Smooth muscle cell (in vitro differentiated cells): Measurements from ENCODE around the gene NEK7. TPM values are rescaled to one million over a fixed set of nuclear protein-coding genes. Genes with fewer than 3 reads are reported as not detected.
A peak's percentile ranks its signal among the peaks of the same experiment; 100 is the strongest.
"Not testable (repeated sequence)": the region's sequence is repeated elsewhere in the genome, so short reads cannot be mapped to it uniquely, and the experiment has no call there.

Experiments used
- DNase-seq: peaks from one replicate; lab custom pipeline; 2025; ENCODE audit not compliant: unreplicated experiment; lab: John Stamatoyannopoulos, UW
- H2AFZ ChIP-seq: fragments of 200-600 bp; sonication (generic); 2 replicates; pipeline ENCODE4 v1.6.0; 2016; ENCODE audit warnings: antibody characterized with exemption, low read depth, mild to moderate bottlenecking
- H3F3A ChIP-seq: fragments of 200-600 bp; sonication (generic); 2 replicates; pipeline ENCODE4 v1.6.0; 2017; ENCODE audit warnings: antibody characterized with exemption, low read depth
- H3K27ac ChIP-seq: fragments of 200-600 bp; sonication (generic); 2 replicates; pipeline ENCODE4 v1.5.1; 2016; ENCODE audit warnings: low read depth, mild to moderate bottlenecking
- H3K27me3 ChIP-seq: fragments of 200-600 bp; sonication (generic); 2 replicates; pipeline ENCODE4 v1.6.1; 2016; ENCODE audit warnings: low read depth, mild to moderate bottlenecking
- H3K36me3 ChIP-seq: fragments of 200-600 bp; sonication (generic); 2 replicates; pipeline ENCODE4 v1.5.1; 2016; ENCODE audit warnings: low read depth
- H3K4me1 ChIP-seq: fragments of 200-600 bp; sonication (generic); 2 replicates; pipeline ENCODE4 v1.5.1; 2016; ENCODE audit warnings: low read depth
- H3K4me2 ChIP-seq: fragments of 200-600 bp; sonication (generic); 2 replicates; pipeline ENCODE4 v1.6.0; 2016; ENCODE audit warnings: mild to moderate bottlenecking
- H3K4me3 ChIP-seq: fragments of 200-600 bp; sonication (generic); 2 replicates; pipeline ENCODE4 v1.5.1; 2016; ENCODE audit warnings: mild to moderate bottlenecking
- H3K79me2 ChIP-seq: fragments of 200-600 bp; sonication (generic); 2 replicates; pipeline ENCODE4 v1.6.0; 2016; ENCODE audit warnings: low read depth, mild to moderate bottlenecking
- H3K9ac ChIP-seq: fragments of 200-600 bp; sonication (generic); 2 replicates; pipeline ENCODE4 v1.6.0; 2016; ENCODE audit warnings: low read depth
- H3K9me3 ChIP-seq: fragments of 200-600 bp; sonication (generic); replicated peaks from 2 replicates; pipeline ENCODE4 v1.5.1; 2016; ENCODE audit warnings: low read depth
- H4K20me1 ChIP-seq: fragments of 200-600 bp; sonication (generic); 2 replicates; pipeline ENCODE4 v1.6.0; 2016; ENCODE audit warnings: low read depth
- WGBS: methylation state at CpG from one replicate; pipeline ENCODE4 v1.1.7; 2016; ENCODE audit warnings: low lambda C conversion rate; 5-methylcytosine and 5-hydroxymethylcytosine counted together
- polyA plus RNA-seq: library from polyadenylated mRNA; unstranded; fragments of >200 nt; fragmentation: Nextera tagmentation; extraction: Ambion mirVana; gene quantifications from 2 replicates; pipeline ENCODE4 v1.2.1, GENCODE V29; 2016
- total RNA-seq: library from RNA; depleted of rRNA; stranded (reverse); fragments of >200 nt; gene quantifications from 2 replicates; pipeline ENCODE4 v1.2.3, GENCODE V29; 2014
- TF ChIP-seq, protein P1 (sequence below): fragments of 200-600 bp; sonication (generic); IDR thresholded peaks from 2 replicates; pipeline ENCODE4 v1.5.1; 2017; ENCODE audit warnings: borderline replicate concordance, mild to moderate bottlenecking, antibody characterized with exemption; ENCODE audit not compliant: insufficient read depth, poor library complexity, severe bottlenecking

Gene NEK7
- total and polyA plus RNA-seq, 2 experiments from 2014 or later: 26.1 to 141 TPM

DNA sequence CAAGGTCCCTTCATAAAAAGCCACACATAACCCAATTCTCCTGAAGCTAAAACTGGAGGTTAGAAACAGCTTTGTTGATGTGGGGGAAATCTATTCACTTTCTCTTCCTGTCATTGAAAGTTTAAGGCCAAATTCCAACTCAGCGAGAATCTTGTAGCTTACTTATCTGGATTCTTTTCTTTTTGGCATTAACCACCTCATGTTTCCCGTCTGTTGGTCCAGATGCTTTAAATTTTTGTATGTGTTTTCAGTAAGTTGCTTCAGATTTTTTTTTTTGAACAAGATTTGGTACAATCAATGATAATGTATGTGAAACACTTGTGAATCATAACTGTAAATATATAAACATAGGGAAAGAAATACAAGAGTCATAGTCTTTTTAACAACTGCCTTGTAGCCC is 33.7 kb upstream of the NEK7 start:
- no peak overlapping the region for H3K4me3 ChIP-seq
- DNase-seq: no peak
- TF ChIP-seq, protein P1, sequence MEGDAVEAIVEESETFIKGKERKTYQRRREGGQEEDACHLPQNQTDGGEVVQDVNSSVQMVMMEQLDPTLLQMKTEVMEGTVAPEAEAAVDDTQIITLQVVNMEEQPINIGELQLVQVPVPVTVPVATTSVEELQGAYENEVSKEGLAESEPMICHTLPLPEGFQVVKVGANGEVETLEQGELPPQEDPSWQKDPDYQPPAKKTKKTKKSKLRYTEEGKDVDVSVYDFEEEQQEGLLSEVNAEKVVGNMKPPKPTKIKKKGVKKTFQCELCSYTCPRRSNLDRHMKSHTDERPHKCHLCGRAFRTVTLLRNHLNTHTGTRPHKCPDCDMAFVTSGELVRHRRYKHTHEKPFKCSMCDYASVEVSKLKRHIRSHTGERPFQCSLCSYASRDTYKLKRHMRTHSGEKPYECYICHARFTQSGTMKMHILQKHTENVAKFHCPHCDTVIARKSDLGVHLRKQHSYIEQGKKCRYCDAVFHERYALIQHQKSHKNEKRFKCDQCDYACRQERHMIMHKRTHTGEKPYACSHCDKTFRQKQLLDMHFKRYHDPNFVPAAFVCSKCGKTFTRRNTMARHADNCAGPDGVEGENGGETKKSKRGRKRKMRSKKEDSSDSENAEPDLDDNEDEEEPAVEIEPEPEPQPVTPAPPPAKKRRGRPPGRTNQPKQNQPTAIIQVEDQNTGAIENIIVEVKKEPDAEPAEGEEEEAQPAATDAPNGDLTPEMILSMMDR: no peak
- H3K9me3 ChIP-seq: no peaks in the 10 kb centered on the region
- H3F3A ChIP-seq: peaks cover 3% of the 10 kb centered on the region
- peak overlapping the region; percentile 95 for H3K27ac ChIP-seq
- peak overlapping the region; percentile 47 for H2AFZ ChIP-seq
- no peaks in the 10 kb centered on the region for H3K27me3 ChIP-seq
- H3K9ac ChIP-seq: no peak overlapping the region
- peak overlapping the region; percentile 58 for H3K4me2 ChIP-seq
- H3K4me1 ChIP-seq: no peaks in the 10 kb centered on the region
- no peaks in the 10 kb centered on the region for H3K36me3 ChIP-seq
- H4K20me1 ChIP-seq: no peaks in the 10 kb centered on the region
- WGBS: 6% methylated on average over 2 of the region's 2 CpGs
- no peaks in the 10 kb centered on the region for H3K79me2 ChIP-seq

DNA sequence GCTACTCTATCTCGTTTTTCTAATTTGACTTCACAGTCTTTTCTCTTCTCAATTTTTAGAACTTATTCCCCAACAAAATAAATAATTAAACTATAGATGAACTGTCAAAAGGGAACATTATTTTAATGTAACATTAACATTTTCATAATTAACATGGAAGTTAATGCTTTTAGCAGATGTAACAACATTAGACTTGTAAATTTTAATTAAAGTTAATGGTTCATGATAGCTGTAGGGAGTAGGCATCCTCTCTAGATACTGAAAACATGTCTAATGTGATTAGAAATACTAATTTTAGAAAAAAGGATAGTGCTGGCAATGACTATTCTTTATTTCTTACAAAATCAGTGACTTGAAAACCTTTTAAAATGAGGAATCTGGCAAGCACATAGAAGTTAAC is 32.1 kb upstream of the NEK7 start:
- Histone ChIP-seq H3K27me3 (no peaks in the 10 kb centered on the region), H3K4me1 (no peaks in the 10 kb centered on the region), H3K27ac (no peak overlapping the region), H3K36me3 (no peaks in the 10 kb centered on the region), H3K4me2 (no peak overlapping the region), H2AFZ (peak overlapping the region; percentile 29), H3K4me3 (no peak overlapping the region), H3F3A (peaks cover 3% of the 10 kb centered on the region), H3K79me2 (no peaks in the 10 kb centered on the region), H3K9ac (no peak overlapping the region), H4K20me1 (no peaks in the 10 kb centered on the region), H3K9me3 (no peaks in the 10 kb centered on the region)
- TF ChIP-seq, protein P1: no peak
- WGBS: 96% methylated on average over 1 of the region's 1 CpG
- no peak for DNase-seq

DNA sequence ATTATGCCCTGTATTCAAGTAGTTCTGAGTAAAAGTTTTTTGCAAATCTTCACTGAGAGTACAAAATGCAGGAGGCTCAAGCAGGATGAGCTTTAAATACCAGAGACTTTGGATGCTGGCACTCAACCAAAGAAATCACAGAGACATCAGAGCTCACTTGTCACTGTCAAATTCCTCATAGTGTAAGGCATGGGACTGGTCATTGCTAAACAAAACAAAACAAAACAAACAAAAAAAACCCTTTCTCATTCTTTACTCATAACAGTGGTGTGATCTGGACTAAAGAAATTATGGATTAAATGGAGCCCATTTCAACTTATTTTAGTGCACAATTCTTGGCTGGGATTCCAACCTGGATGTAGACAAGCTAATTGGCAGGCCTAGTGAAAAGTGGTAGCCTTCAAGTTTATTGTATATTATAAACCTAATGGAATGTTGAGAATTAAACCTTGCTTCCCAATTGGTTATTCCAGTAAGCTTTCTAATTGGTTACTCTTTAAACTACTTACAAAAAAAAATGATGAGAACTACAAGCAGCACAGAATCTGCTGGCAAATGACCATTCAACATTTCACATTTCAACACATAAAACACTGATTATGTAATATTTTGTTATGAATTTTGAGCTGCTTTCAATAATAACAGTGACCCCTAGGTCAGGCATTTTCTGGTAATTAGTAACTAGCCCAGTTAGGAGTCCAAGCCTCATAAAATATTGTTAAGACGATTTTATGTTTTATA is 30.6 kb upstream of the NEK7 start:
- H3K4me3 ChIP-seq: no peak overlapping the region
- no peaks in the 10 kb centered on the region for H3K9me3 ChIP-seq
- H3K27ac ChIP-seq: peak overlapping the region; percentile 9
- H3K4me2 ChIP-seq: peak overlapping the region; percentile 22
- H2AFZ ChIP-seq: peak overlapping the region; percentile 57
- peaks cover 3% of the 10 kb centered on the region for H3F3A ChIP-seq
- H3K36me3 ChIP-seq: no peaks in the 10 kb centered on the region
- DNase-seq: no peak
- H3K79me2 ChIP-seq: no peaks in the 10 kb centered on the region
- 93% methylated on average over 1 of the region's 1 CpG for WGBS
- TF ChIP-seq, protein P1: no peak
- H3K4me1 ChIP-seq: no peaks in the 10 kb centered on the region
- H3K27me3 ChIP-seq: no peaks in the 10 kb centered on the region
- no peak overlapping the region for H3K9ac ChIP-seq
- H4K20me1 ChIP-seq: no peaks in the 10 kb centered on the region

DNA sequence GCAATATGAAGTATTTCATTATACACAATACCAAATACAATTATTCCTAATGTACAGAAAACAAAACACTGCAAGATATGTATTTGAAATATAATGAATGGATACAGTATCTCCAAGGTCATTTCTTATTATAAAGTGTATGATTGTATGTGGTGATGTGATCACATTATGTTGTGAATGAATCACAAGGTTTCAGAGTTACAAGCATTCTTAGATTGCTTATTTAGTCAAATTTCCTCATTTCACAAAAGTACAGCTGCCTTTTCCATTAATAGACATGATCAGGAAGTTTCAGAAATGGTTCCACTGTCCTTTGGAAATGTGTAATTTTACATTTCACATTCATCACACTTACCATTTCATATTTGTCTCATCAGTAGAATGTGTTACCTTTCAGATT is 28.3 kb upstream of the NEK7 start:
- no peak overlapping the region for H3K4me3 ChIP-seq
- no peaks in the 10 kb centered on the region for H4K20me1 ChIP-seq
- DNase-seq: no peak
- H3K4me2 ChIP-seq: no peak overlapping the region
- H3K27ac ChIP-seq: no peak overlapping the region
- H3K9me3 ChIP-seq: no peaks in the 10 kb centered on the region
- TF ChIP-seq, protein P1: no peak
- no peaks in the 10 kb centered on the region for H3K27me3 ChIP-seq
- no peaks in the 10 kb centered on the region for H3K4me1 ChIP-seq
- H3F3A ChIP-seq: no peaks in the 10 kb centered on the region
- H3K9ac ChIP-seq: no peak overlapping the region
- H2AFZ ChIP-seq: no peak overlapping the region
- no peaks in the 10 kb centered on the region for H3K79me2 ChIP-seq
- H3K36me3 ChIP-seq: no peaks in the 10 kb centered on the region

DNA sequence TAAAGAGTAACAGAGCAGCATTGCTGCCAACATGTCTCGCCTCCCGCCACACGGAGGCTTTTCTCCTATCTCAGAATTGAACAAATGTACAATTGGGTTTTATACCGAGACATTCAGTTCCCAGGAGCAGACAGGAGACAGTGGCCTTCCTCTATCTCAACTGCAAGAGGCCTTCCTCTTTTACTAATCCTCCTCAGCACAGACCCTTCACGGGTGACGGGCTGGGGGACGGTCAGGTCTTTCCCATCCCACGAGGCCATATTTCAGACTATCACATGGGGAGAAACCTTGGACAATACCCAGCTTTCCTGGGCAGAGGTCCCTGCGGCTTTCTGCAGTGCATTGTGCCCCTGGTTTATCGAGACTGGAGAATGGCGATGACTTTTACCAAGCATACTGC is 26.7 kb upstream of the NEK7 start:
- H3K4me1 ChIP-seq, H2AFZ ChIP-seq, H4K20me1 ChIP-seq, H3K36me3 ChIP-seq, H3F3A ChIP-seq, H3K27me3 ChIP-seq, H3K27ac ChIP-seq, H3K9me3 ChIP-seq, H3K9ac ChIP-seq, DNase-seq, H3K79me2 ChIP-seq, H3K4me2 ChIP-seq, H3K4me3 ChIP-seq: not testable (repeated sequence)
- 82% methylated on average over 11 of the region's 11 CpGs for WGBS
